HG03469 (cell line): Measurements from ENCODE around the gene PLLP.
A peak's percentile ranks its signal among the peaks of the same experiment; 100 is the strongest.

Source experiments
- ATAC-seq: cut with Tn5 transposase; IDR thresholded peaks from one replicate; pipeline ENCODE4 v1.9.1; 2021; ENCODE audit warnings: mild to moderate bottlenecking, moderate library complexity, moderate number of reproducible peaks; ENCODE audit not compliant: unreplicated experiment

The PLLP gene

DNA sequence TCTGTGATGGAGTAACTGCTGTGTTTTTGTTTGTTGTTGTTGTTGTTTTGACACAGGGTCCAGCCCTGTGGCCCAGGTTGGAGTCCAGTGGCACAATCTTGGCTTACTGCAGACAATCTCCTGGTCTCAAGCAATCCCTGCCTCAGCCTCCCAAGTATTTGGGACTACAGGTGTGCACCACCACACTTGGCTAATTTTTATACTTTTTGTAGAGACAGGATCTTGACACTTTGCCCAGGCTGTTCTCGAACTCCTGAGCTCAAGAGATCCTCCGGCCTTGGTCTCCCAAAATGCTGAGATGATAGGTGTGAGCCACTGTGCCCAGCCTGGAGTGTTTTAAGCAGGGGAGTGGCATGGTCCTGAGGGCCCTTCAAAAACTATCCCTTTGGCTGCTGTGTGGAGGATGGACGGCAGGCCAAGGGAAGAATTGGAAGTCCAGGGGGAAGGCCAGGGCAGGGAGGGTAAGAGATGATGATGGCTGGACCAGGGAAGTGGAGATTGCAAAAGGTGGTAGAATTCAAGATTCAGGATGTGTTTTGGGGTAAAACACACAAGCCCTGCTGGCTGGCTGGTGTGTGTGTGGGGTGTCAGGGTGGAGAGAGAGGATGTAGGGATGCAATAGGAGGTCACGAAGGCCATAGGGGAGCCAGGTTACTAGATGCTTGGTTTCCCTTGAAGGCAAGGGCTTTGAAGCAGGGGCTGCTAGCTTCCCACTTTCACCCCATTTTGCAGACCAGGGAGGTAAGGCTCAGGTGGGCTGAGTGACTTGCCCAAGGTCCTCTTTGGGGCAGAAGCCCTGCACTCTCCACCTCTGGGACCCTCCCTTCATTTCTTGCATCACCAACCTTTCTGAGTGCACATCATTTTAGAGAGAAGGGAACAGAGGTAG, 18.8 kb upstream of the PLLP start:
- no peak for ATAC-seq

GRCh38 chr16:57301126-57301817, 16.8 kb upstream of the PLLP start:
- ATAC-seq: no peak

DNA sequence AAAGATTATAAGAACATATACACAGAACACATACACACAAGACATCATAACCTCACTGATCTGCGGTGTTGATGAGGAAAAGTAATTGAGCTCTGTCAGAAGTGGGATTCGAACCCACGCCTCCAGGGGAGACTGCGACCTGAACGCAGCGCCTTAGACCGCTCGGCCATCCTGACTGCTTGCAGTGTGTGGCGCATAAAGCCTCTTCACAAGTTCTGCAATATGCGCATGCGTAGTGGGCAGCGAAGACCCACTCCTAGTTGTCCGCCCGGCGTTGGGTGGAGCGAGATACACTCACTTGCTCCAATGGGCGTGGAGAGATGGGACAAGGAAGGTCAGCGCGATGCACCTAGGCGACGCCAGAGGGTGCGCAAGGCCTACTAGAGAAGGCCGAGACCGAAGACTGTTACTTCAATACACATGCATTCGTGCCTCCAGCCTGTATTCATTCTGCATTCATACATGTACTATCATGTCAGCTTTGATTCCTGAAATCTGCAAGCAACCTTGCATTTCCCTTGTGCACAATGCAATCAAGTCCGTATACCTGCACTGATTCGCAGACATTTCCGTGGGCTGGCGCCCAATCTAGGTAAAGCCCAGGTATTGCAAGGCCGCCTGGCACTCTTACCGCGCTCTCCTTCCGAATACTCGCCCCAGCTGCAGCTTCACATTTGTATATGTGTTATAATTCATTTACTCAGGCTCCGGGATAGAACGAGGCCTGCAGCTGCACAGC, 16.1 kb upstream of the PLLP start:
- peak; percentile 62 for ATAC-seq

GRCh38 chr16:57299719-57300386, 15.4 kb upstream of the PLLP start:
- peak; percentile 26 for ATAC-seq

GRCh38 chr16:57299009-57299718, 14.7 kb upstream of the PLLP start:
- peak; percentile 9 for ATAC-seq

- no peak for ATAC-seq
Measured at GRCh38 chr16:57297856-57298255, 13.4 kb upstream of the PLLP start.

- no peak for ATAC-seq
Measured at GRCh38 chr16:57289391-57290257, 5.2 kb upstream of the PLLP start.

DNA sequence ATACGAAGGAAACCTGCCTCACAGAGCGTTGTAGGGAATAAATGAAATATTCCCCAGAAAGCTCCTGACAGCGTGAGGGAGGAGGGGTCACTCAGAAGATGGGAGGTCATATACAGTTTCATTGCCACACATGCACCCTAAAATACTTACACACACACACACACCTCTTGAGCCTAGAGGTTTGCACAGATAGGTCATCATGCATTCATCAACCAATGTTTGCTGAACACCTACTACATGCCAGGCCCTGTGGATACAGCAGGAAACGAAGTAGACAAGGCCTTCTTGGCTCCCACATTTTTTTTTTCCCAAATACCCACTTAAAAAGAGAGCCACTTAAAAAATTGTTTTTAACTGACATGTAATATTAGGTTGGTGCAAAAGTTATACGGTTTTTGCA, 907 bp upstream of the PLLP start:
- ATAC-seq: no peak

DNA sequence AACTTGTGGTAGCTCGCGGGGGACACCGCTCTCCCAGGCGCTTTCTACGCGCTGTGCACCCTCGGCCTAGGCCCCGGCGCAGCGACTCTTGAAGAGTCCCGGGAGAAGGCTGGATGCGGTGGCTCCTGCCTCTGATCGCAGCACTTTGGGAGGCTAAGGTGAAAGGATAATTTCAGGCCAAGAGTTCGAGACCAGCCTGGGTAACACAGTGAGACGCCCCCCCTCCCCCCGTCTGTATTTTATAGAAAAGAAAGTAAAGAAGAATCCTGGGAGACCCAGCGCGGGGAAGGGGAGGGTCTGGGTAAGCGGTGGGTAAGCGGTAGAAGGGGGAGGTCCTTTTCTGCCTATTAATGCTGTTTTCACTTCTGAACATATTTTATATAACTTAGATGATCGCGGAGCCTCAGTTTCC, 486 bp upstream of the PLLP start:
- ATAC-seq: no peak

- ATAC-seq: no peak
Measured at GRCh38 chr16:57283959-57284208, 588 bp downstream of the PLLP start.

GRCh38 chr16:57283214-57283958, 1.1 kb downstream of the PLLP start:
- ATAC-seq: no peak

DNA sequence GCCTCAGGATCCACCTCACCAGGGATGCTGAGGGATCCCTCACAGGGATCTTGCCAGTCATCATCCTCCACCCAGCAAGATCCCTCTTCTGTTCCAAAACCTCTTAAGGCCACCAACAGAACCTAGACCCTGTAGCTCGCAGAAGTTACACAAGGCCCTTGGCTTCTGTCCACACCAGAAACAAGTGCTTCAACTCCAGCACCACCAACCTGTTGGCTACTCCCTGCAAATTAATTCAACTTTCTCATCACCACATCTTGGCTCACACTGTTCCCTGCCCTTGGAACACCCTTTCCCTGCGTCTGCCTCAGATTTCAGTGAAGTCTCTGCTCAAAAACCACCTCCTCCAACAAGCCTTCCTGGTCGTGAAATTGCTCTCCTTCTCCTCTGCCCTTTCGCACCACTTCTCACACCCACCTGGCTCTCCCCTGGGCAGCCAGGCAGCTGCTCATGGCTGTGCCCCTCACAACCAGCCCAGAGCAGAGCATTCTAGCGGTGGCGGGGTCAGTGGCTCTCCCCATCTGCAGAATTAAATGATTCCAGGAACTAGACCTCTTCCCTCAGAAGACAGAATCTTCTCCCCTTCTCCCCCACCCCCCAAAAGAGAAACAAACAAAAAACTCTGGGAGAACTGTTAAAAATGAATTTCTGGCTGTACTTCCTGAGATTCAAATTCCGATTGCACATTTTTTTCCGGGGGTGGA, 1.8 kb downstream of the PLLP start:
- ATAC-seq: no peak

DNA sequence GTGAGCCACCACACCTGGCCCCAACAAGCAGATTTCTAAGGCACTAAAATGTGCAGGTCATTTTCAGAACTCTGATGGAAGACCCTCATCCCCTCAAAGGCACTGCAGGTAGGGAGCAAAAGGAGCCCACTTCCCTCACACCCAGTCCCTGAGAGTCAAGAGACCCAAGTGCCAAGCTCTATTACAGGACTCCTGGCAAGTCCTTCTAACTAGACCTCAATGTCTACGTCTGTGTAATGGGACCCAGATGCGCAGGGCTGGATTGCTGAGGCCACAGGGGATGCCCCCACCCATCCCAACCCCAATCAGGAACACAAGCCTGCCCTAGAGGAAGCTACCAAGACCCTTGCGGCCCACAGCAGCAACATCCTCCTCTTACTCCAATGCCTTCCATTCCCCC, 2.7 kb downstream of the PLLP start:
- no peak for ATAC-seq

- ATAC-seq: no peak
Measured at GRCh38 chr16:57279780-57280638, 4.5 kb downstream of the PLLP start.

- no peak for ATAC-seq
Measured at GRCh38 chr16:57278494-57278893, 6.0 kb downstream of the PLLP start.

GRCh38 chr16:57277586-57277985, 6.9 kb downstream of the PLLP start:
- no peak for ATAC-seq

- ATAC-seq: no peak
Measured at GRCh38 chr16:57276596-57276995, 7.9 kb downstream of the PLLP start.
